ENCODE results near the gene PGBD2.

DNA sequence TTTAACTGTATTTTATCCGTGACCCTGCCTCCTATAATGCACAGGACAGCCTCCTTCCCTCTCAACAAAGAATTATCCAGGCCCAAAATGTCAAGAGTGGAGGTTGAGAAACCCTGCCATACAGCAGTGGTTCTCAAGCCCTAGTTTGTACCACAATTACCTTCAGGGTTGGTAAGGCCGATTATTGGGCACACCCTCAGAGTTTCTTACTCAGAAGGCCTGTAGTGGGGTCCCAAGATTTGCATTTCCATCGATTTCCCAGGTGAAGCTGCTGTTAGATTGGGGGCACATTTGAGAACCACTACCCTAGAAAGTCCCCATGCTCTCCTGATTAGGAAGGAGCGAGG, 400 bp upstream of the PGBD2 start:
- TF ChIP-seq EP300 (IDR thresholded peaks at IDR 0.05; ENCODE audit: borderline replicate concordance), result no peak
- TF ChIP-seq ZBTB7A (IDR thresholded peaks at IDR 0.05; ENCODE audit: low read depth), result no peak
- no peak for TF ChIP-seq CREB1 (IDR thresholded peaks at IDR 0.05; ENCODE audit: low read depth)
- TF ChIP-seq, protein P1, sequence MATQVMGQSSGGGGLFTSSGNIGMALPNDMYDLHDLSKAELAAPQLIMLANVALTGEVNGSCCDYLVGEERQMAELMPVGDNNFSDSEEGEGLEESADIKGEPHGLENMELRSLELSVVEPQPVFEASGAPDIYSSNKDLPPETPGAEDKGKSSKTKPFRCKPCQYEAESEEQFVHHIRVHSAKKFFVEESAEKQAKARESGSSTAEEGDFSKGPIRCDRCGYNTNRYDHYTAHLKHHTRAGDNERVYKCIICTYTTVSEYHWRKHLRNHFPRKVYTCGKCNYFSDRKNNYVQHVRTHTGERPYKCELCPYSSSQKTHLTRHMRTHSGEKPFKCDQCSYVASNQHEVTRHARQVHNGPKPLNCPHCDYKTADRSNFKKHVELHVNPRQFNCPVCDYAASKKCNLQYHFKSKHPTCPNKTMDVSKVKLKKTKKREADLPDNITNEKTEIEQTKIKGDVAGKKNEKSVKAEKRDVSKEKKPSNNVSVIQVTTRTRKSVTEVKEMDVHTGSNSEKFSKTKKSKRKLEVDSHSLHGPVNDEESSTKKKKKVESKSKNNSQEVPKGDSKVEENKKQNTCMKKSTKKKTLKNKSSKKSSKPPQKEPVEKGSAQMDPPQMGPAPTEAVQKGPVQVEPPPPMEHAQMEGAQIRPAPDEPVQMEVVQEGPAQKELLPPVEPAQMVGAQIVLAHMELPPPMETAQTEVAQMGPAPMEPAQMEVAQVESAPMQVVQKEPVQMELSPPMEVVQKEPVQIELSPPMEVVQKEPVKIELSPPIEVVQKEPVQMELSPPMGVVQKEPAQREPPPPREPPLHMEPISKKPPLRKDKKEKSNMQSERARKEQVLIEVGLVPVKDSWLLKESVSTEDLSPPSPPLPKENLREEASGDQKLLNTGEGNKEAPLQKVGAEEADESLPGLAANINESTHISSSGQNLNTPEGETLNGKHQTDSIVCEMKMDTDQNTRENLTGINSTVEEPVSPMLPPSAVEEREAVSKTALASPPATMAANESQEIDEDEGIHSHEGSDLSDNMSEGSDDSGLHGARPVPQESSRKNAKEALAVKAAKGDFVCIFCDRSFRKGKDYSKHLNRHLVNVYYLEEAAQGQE (IDR thresholded peaks at IDR 0.05; ENCODE audit: low read depth), result no peak
- TF ChIP-seq RAD21 (IDR thresholded peaks at IDR 0.05; ENCODE audit: low read depth), result no peak
- TF ChIP-seq TAF1 (IDR thresholded peaks at IDR 0.05; ENCODE audit: low read depth), result no peak
- TF ChIP-seq, protein P2, sequence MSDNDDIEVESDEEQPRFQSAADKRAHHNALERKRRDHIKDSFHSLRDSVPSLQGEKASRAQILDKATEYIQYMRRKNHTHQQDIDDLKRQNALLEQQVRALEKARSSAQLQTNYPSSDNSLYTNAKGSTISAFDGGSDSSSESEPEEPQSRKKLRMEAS (IDR thresholded peaks at IDR 0.05), result no peak
- TF ChIP-seq YY1 (IDR thresholded peaks at IDR 0.05; ENCODE audit: low read depth), result no peak
- no peak for TF ChIP-seq TEAD4 (IDR thresholded peaks at IDR 0.05)
- TF ChIP-seq FOXM1 (IDR thresholded peaks at IDR 0.05; ENCODE audit: borderline replicate concordance, low read depth), result no peak

Measured in Ishikawa (cell line).